Umbilical cord (tissue), 2 donors: ENCODE measurements around the gene ALG9. TPM values are rescaled to one million over a fixed set of nuclear protein-coding genes. Genes with fewer than 3 reads are reported as not detected.
"Not testable (repeated sequence)": the region's sequence is repeated elsewhere in the genome, so short reads cannot be mapped to it uniquely, and the experiment has no call there.

Source experiments
- DNase-seq: peaks from one replicate; pipeline ENCODE4 v3.0.0-alpha.2; 2015; ENCODE audit warnings: low spot score
- total RNA-seq: library from RNA; depleted of rRNA; stranded (reverse); fragments of >200 nt; gene quantifications from one replicate; pipeline ENCODE4 v1.2.3, GENCODE V29; 2014; ENCODE audit warnings: low replicate concordance; ENCODE audit not compliant: insufficient read depth

ALG9 gene
- total RNA-seq, 1 donor from 2014 or later: 54.7 TPM

- DNase-seq: no peak
Observed at GRCh38 chr11:111797145-111797581, 74.2 kb downstream of the ALG9 start.

- DNase-seq: no peak
Observed at GRCh38 chr11:111796696-111797095, 74.7 kb downstream of the ALG9 start.

GRCh38 chr11:111795334-111795985 lies 75.9 kb downstream of the ALG9 start:
- DNase-seq: no peak

GRCh38 chr11:111793863-111794262 lies 77.5 kb downstream of the ALG9 start:
- no peak for DNase-seq

- DNase-seq: no peak
Observed at GRCh38 chr11:111792955-111793500, 78.4 kb downstream of the ALG9 start.

GRCh38 chr11:111792314-111792713 lies 79.1 kb downstream of the ALG9 start:
- no peak for DNase-seq

- DNase-seq: no peak
Observed at GRCh38 chr11:111788464-111788863, 82.9 kb downstream of the ALG9 start.

GRCh38 chr11:111788051-111788450 lies 83.3 kb downstream of the ALG9 start:
- DNase-seq: no peak

GRCh38 chr11:111785886-111786412 lies 85.4 kb downstream of the ALG9 start:
- peak; percentile 33 for DNase-seq

GRCh38 chr11:111785076-111785475 lies 86.3 kb downstream of the ALG9 start:
- no peak for DNase-seq

- not testable (repeated sequence) for DNase-seq
Observed at GRCh38 chr11:111784311-111784710, 87.1 kb downstream of the ALG9 start.

GRCh38 chr11:111782109-111782741 lies 89.2 kb downstream of the ALG9 start:
- no peak for DNase-seq

- DNase-seq: no peak
Observed at GRCh38 chr11:111779118-111779517, 92.3 kb downstream of the ALG9 start.

- no peak for DNase-seq
Observed at GRCh38 chr11:111778047-111778558, 93.3 kb downstream of the ALG9 start.

GRCh38 chr11:111777094-111778046 lies 94.0 kb downstream of the ALG9 start:
- peak; percentile 86 for DNase-seq

GRCh38 chr11:111776398-111777093 lies 94.8 kb downstream of the ALG9 start:
- DNase-seq: no peak

- DNase-seq: peak; percentile 10
Observed at GRCh38 chr11:111774955-111775710, 96.2 kb downstream of the ALG9 start.

GRCh38 chr11:111772535-111772934 lies 98.8 kb downstream of the ALG9 start:
- DNase-seq: no peak

- DNase-seq: not testable (repeated sequence)
Observed at GRCh38 chr11:111771205-111771604, 100.2 kb downstream of the ALG9 start.

GRCh38 chr11:111770581-111771134 lies 100.7 kb downstream of the ALG9 start:
- DNase-seq: no peak
